ENCODE results near the gene RPL6. TPM values are rescaled to one million over a fixed set of nuclear protein-coding genes. Genes with fewer than 3 reads are reported as not detected.
A peak's percentile ranks its signal among the peaks of the same experiment; 100 is the strongest.

Gene RPL6
- total and polyA plus RNA-seq, 4 experiments from 2014 or later: 361 to 1,665 (median 1,175) TPM

- POLR2A ChIA-PET (ENCODE audit: partially characterized antibody): interaction anchor here (0.8 kb wide), 1 partner anchor 37 kb away, joined by 3 read pairs; no protein-coding TSS in a partner anchor
- H3K9me3 ChIP-seq (ENCODE audit: control insufficient read depth in 1 of 2, low read length in 2 of 2): no peaks in the 10 kb centered on the region
- H3K27me3 Mint-ChIP-seq: no peaks in the 10 kb centered on the region
Measured at GRCh38 chr12:112381406-112381882, 28.0 kb downstream of the RPL6 start.

GRCh38 chr12:112380663-112381405 is 28.6 kb downstream of the RPL6 start:
- Mint-ChIP-seq H3K9me3 (no peaks in the 10 kb centered on the region), H3K4me1 (peaks cover 18 to 30% (median 22%) of the 10 kb centered on the region in 4 donors), H3K36me3 (peaks cover 0 to 9% of the 10 kb centered on the region in 2 donors), H3K27me3 (no peaks in the 10 kb centered on the region), H3K4me3 (peak overlapping the region; percentile 86 to 96 (median 92)), H3K27ac (peak overlapping the region; percentile 62 to 95 (median 89))
- H3K4me1 ChIP-seq (ENCODE audit: insufficient read depth, low read length): peaks cover 18% of the 10 kb centered on the region
- no peak for DNase-seq
- H3K36me3 ChIP-seq (ENCODE audit: insufficient read depth, low read length): no peaks in the 10 kb centered on the region
- H3K9me3 ChIP-seq (ENCODE audit: control insufficient read depth in 1 of 2, low read length in 2 of 2): no peaks in the 10 kb centered on the region
- H3K27ac ChIP-seq (ENCODE audit: low read depth, low read length): peak overlapping the region; percentile 59
- peak overlapping the region; percentile 24 to 94 for H3K4me3 ChIP-seq (ENCODE audit: low read length in 2 of 2)
- no peaks in the 10 kb centered on the region for H3K27me3 ChIP-seq (ENCODE audit: insufficient read depth, low read length)
- CTCF ChIA-PET (ENCODE audit: partially characterized antibody): interaction anchor here (1.2 kb wide), 1 partner anchor 71 kb away, joined by 3 read pairs; no protein-coding TSS in a partner anchor
- intact Hi-C loops (cut with micrococcal nuclease): loop anchor here (10.0 kb wide), 1 partner anchor 276 kb away; the partner anchor contains the start of gene NAA25
- POLR2A ChIA-PET (ENCODE audit: partially characterized antibody): interaction anchor here (0.8 kb wide), 1 partner anchor 37 kb away, joined by 3 read pairs; no protein-coding TSS in a partner anchor

More at GRCh38 chr12:112381406-112381882, 28.0 kb downstream of the RPL6 start:
- Histone ChIP-seq H3K27ac (ENCODE audit: low read depth, low read length) (peak overlapping the region; percentile 59), H3K27me3 (ENCODE audit: insufficient read depth, low read length) (no peaks in the 10 kb centered on the region), H3K4me3 (ENCODE audit: low read length in 2 of 2) (peak overlapping the region; percentile 24 to 94), H3K4me1 (ENCODE audit: insufficient read depth, low read length) (peaks cover 18% of the 10 kb centered on the region), H3K36me3 (ENCODE audit: insufficient read depth, low read length) (no peaks in the 10 kb centered on the region)
- intact Hi-C loops (cut with micrococcal nuclease): loop anchor here (10.0 kb wide), 1 partner anchor 277 kb away; the partner anchor contains the start of gene NAA25
- no peaks in the 10 kb centered on the region for H3K9me3 Mint-ChIP-seq
- peak overlapping the region; percentile 86 to 96 (median 92) for H3K4me3 Mint-ChIP-seq
- peak in 2 of 5 donors; percentile 16 to 49 for DNase-seq
- CTCF ChIA-PET (ENCODE audit: partially characterized antibody): interaction anchor here (1.2 kb wide), 1 partner anchor 71 kb away, joined by 3 read pairs; no protein-coding TSS in a partner anchor
- H3K27ac Mint-ChIP-seq: peak overlapping the region; percentile 62 to 95 (median 89)
- peaks cover 0 to 9% of the 10 kb centered on the region in 2 donors for H3K36me3 Mint-ChIP-seq
- H3K4me1 Mint-ChIP-seq: peaks cover 17 to 28% (median 22%) of the 10 kb centered on the region in 4 donors

- H3K9me3 ChIP-seq (ENCODE audit: control insufficient read depth in 1 of 2, low read length in 2 of 2): no peaks in the 10 kb centered on the region
- H3K4me1 Mint-ChIP-seq: peaks cover 13 to 30% (median 16%) of the 10 kb centered on the region in 4 donors
- no peak overlapping the region for H3K4me3 Mint-ChIP-seq
- DNase-seq: no peak
- ChIA-PET POLR2A (ENCODE audit: partially characterized antibody) (no interaction called here), CTCF (ENCODE audit: partially characterized antibody) (interaction anchor here (0.6 to 1.9 kb wide), 2 partner anchors 177 to 989 kb away, joined by 3 to 4 read pairs; no protein-coding TSS in a partner anchor)
- H3K4me3 ChIP-seq (ENCODE audit: low read length in 2 of 2): no peak overlapping the region
- H3K27me3 ChIP-seq (ENCODE audit: insufficient read depth, low read length): no peaks in the 10 kb centered on the region
- intact Hi-C loops (cut with micrococcal nuclease): no loop called here
- no peak overlapping the region for H3K27ac ChIP-seq (ENCODE audit: low read depth, low read length)
- H3K36me3 ChIP-seq (ENCODE audit: insufficient read depth, low read length): no peaks in the 10 kb centered on the region
- H3K27ac Mint-ChIP-seq: peak overlapping the region in 1 of 7 donors; percentile 19
- no peaks in the 10 kb centered on the region for H3K27me3 Mint-ChIP-seq
- no peaks in the 10 kb centered on the region for H3K4me1 ChIP-seq (ENCODE audit: insufficient read depth, low read length)
- H3K9me3 Mint-ChIP-seq: no peaks in the 10 kb centered on the region
- H3K36me3 Mint-ChIP-seq: peaks cover 0 to 4% of the 10 kb centered on the region in 2 donors
Measured at GRCh38 chr12:112375105-112375504, 34.3 kb downstream of the RPL6 start.

GRCh38 chr12:112374166-112374740 is 35.2 kb downstream of the RPL6 start:
- intact Hi-C loops (cut with micrococcal nuclease): no loop called here
- H3K27me3 Mint-ChIP-seq: no peaks in the 10 kb centered on the region
- no peaks in the 10 kb centered on the region for H3K36me3 ChIP-seq (ENCODE audit: insufficient read depth, low read length)
- no peak for DNase-seq
- H3K9me3 ChIP-seq (ENCODE audit: control insufficient read depth in 1 of 2, low read length in 2 of 2): no peaks in the 10 kb centered on the region
- H3K9me3 Mint-ChIP-seq: no peaks in the 10 kb centered on the region
- H3K4me3 ChIP-seq (ENCODE audit: low read length in 2 of 2): no peak overlapping the region
- H3K27me3 ChIP-seq (ENCODE audit: insufficient read depth, low read length): no peaks in the 10 kb centered on the region
- peaks cover 0 to 4% of the 10 kb centered on the region in 2 donors for H3K36me3 Mint-ChIP-seq
- no peak overlapping the region for H3K27ac Mint-ChIP-seq
- H3K27ac ChIP-seq (ENCODE audit: low read depth, low read length): no peak overlapping the region
- peaks cover 14 to 29% (median 17%) of the 10 kb centered on the region in 4 donors for H3K4me1 Mint-ChIP-seq
- peak overlapping the region in 1 of 8 donors; percentile 13 for H3K4me3 Mint-ChIP-seq
- POLR2A ChIA-PET (ENCODE audit: partially characterized antibody): no interaction called here
- H3K4me1 ChIP-seq (ENCODE audit: insufficient read depth, low read length): no peaks in the 10 kb centered on the region
- CTCF ChIA-PET (ENCODE audit: partially characterized antibody): interaction anchor here (1.9 kb wide), 1 partner anchor 176 kb away, joined by 4 read pairs; no protein-coding TSS in a partner anchor

- Histone ChIP-seq H3K27me3 (ENCODE audit: insufficient read depth, low read length) (no peaks in the 10 kb centered on the region), H3K4me1 (ENCODE audit: insufficient read depth, low read length) (no peaks in the 10 kb centered on the region), H3K9me3 (ENCODE audit: control insufficient read depth in 1 of 2, low read length in 2 of 2) (no peaks in the 10 kb centered on the region), H3K27ac (ENCODE audit: low read depth, low read length) (no peak overlapping the region), H3K36me3 (ENCODE audit: insufficient read depth, low read length) (no peaks in the 10 kb centered on the region), H3K4me3 (ENCODE audit: low read length in 2 of 2) (no peak overlapping the region)
- no peaks in the 10 kb centered on the region for H3K9me3 Mint-ChIP-seq
- CTCF ChIA-PET (ENCODE audit: partially characterized antibody): no interaction called here
- intact Hi-C loops (cut with micrococcal nuclease): no loop called here
- peaks cover 12 to 23% (median 16%) of the 10 kb centered on the region in 4 donors for H3K4me1 Mint-ChIP-seq
- POLR2A ChIA-PET (ENCODE audit: partially characterized antibody): no interaction called here
- H3K27ac Mint-ChIP-seq: no peak overlapping the region
- no peak overlapping the region for H3K4me3 Mint-ChIP-seq
- no peaks in the 10 kb centered on the region for H3K27me3 Mint-ChIP-seq
- H3K36me3 Mint-ChIP-seq: peaks cover 0 to 4% of the 10 kb centered on the region in 2 donors
- no peak for DNase-seq
Measured at GRCh38 chr12:112370868-112371510, 38.4 kb downstream of the RPL6 start.

GRCh38 chr12:112370199-112370598 is 39.2 kb downstream of the RPL6 start:
- Histone ChIP-seq H3K4me1 (ENCODE audit: insufficient read depth, low read length) (no peaks in the 10 kb centered on the region), H3K27me3 (ENCODE audit: insufficient read depth, low read length) (no peaks in the 10 kb centered on the region), H3K27ac (ENCODE audit: low read depth, low read length) (no peak overlapping the region), H3K4me3 (ENCODE audit: low read length in 2 of 2) (no peak overlapping the region), H3K36me3 (ENCODE audit: insufficient read depth, low read length) (no peaks in the 10 kb centered on the region), H3K9me3 (ENCODE audit: control insufficient read depth in 1 of 2, low read length in 2 of 2) (no peaks in the 10 kb centered on the region)
- no peak for DNase-seq
- Mint-ChIP-seq H3K36me3 (peaks cover 0 to 4% of the 10 kb centered on the region in 2 donors), H3K4me1 (peaks cover 15 to 23% (median 18%) of the 10 kb centered on the region in 4 donors), H3K27ac (peak overlapping the region in 1 of 7 donors; percentile 9), H3K4me3 (no peak overlapping the region), H3K27me3 (no peaks in the 10 kb centered on the region), H3K9me3 (no peaks in the 10 kb centered on the region)
- ChIA-PET CTCF (ENCODE audit: partially characterized antibody) (no interaction called here), POLR2A (ENCODE audit: partially characterized antibody) (no interaction called here)
- intact Hi-C loops (cut with micrococcal nuclease): no loop called here
